HepG2 (cell line): ENCODE data around the gene AGAP3.

Source experiments
- MXI1 ChIP-seq: IDR thresholded peaks from 3 replicates; pipeline ENCODE4 v1.6.1; 2012; ENCODE audit warnings: low read depth, low read length, inconsistent platforms, borderline replicate concordance
- PBX3 ChIP-seq: sonication (generic); formaldehyde crosslinking; IDR thresholded peaks from 2 replicates; pipeline ENCODE4 v1.8.1; 2023; ENCODE audit warnings: missing genetic modification reagents, inconsistent platforms, borderline replicate concordance
- REST ChIP-seq, 2 experiments: IDR thresholded peaks; 2 replicates each; pipeline ENCODE4 v1.6.1; 2011 to 2012; ENCODE audit warnings: low read length in 2 of 2, borderline replicate concordance in 1 of 2, low read depth in 1 of 2, mild to moderate bottlenecking in 1 of 2, moderate library complexity in 1 of 2
- SALL1 ChIP-seq: sonication (generic); formaldehyde crosslinking; IDR thresholded peaks from 2 replicates; pipeline ENCODE4 v1.8.0; 2022; ENCODE audit warnings: mild to moderate bottlenecking, missing genetic modification reagents
- ZNF18 ChIP-seq: sonication (generic); formaldehyde crosslinking; IDR thresholded peaks from 2 replicates; pipeline ENCODE4 v1.8.0; 2022; ENCODE audit warnings: mild to moderate bottlenecking, missing genetic modification reagents; ENCODE audit not compliant: insufficient replicate concordance
- ZNF350 ChIP-seq: sonication (generic); formaldehyde crosslinking; IDR thresholded peaks from 2 replicates; pipeline ENCODE4 v1.4.0; 2020; ENCODE audit warnings: mild to moderate bottlenecking, low read depth, missing genetic modification reagents, borderline replicate concordance
- ZNF407 ChIP-seq: sonication (generic); formaldehyde crosslinking; IDR thresholded peaks from one replicate; pipeline ENCODE4 v1.5.1; 2020; ENCODE audit warnings: mild to moderate bottlenecking, missing genetic modification reagents; ENCODE audit errors: not compliant biosample characterization
- ZNF414 ChIP-seq: sonication (generic); formaldehyde crosslinking; IDR thresholded peaks from 2 replicates; pipeline ENCODE4 v1.5.0; 2020; ENCODE audit warnings: missing genetic modification reagents

- TF ChIP-seq ZNF350: no peak
- TF ChIP-seq ZNF414: no peak
- TF ChIP-seq REST (IDR thresholded peaks at IDR 0.05; ENCODE audit: borderline replicate concordance in 1 of 2, low read depth in 1 of 2, low read length in 2 of 2): no peak
- TF ChIP-seq ZNF407: no peak
- TF ChIP-seq PBX3 (CRISPR knock-in tag): no peak
- no peak for TF ChIP-seq SALL1 (CRISPR knock-in tag)
- TF ChIP-seq MXI1: no peak
- TF ChIP-seq ZNF18 (CRISPR knock-in tag): no peak
Measured at GRCh38 chr7:151124481-151124880, 38.2 kb downstream of the AGAP3 start.
